ENCODE measurements around the gene OXCT1. TPM values are rescaled to one million over a fixed set of nuclear protein-coding genes. Genes with fewer than 3 reads are reported as not detected.

OXCT1 gene
- polyA plus RNA-seq, 2 of the 4 experiments (the other 2 are of a cell fraction): 2.6 to 3.0 TPM

DNA sequence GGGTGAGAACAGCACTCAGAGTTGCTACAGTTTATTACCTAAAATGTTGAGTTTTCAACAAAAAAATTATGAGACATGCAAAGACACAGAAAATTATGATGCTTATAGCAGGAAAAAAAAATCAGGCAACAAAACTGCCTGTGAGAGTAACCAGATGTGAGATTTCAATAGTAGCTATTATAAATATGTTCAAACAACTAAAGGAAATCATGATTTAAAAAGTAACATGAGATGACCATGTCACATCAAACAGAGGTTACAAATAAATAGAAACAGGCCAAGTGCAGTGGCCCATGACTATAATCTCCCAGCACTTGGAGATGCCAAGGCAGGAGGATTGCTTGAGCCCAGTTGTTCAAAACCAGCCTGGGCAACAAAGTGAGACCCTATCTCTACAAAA, 21.8 kb upstream of the OXCT1 start:
- no peaks in the 10 kb centered on the region for H3K9me3 ChIP-seq
- ATAC-seq: no peak
- CTCF ChIA-PET: no interaction called here
- no peaks in the 10 kb centered on the region for H3K4me1 ChIP-seq
- POLR2A ChIA-PET: no interaction called here
- no peak overlapping the region for H3K4me2 ChIP-seq
- H3K4me3 ChIP-seq: no peak overlapping the region
- TF ChIP-seq BHLHE40 (IDR thresholded peaks at IDR 0.05; ENCODE audit: low read depth, low read length) (no peak), NR3C1 (IDR thresholded peaks at IDR 0.05) (no peak), NFE2L2 (conservative IDR thresholded peaks at IDR 0.05; ENCODE audit: low read length) (no peak), CBX2 (IDR thresholded peaks at IDR 0.05; ENCODE audit: borderline replicate concordance, low read depth) (no peak), ZFP36 (IDR thresholded peaks at IDR 0.05; ENCODE audit: borderline replicate concordance, partially characterized antibody) (no peak), POLR2AphosphoS2 (conservative IDR thresholded peaks at IDR 0.05; ENCODE audit: low read length) (no peak), ZSCAN20 (CRISPR knock-in tag; IDR thresholded peaks at IDR 0.05) (no peak), RNF2 (IDR thresholded peaks at IDR 0.05; ENCODE audit: borderline replicate concordance, low read depth) (no peak), HEYL (CRISPR knock-in tag; IDR thresholded peaks at IDR 0.05) (no peak), HOXA7 (CRISPR knock-in tag; IDR thresholded peaks at IDR 0.05) (no peak), CEBPB (IDR thresholded peaks at IDR 0.05) (no peak), MYC (IDR thresholded peaks at IDR 0.05; ENCODE audit: borderline replicate concordance, low read length) (no peak), ESRRA (IDR thresholded peaks at IDR 0.05; ENCODE audit: borderline replicate concordance, low read length) (no peak), ZNF302 (CRISPR knock-in tag; IDR thresholded peaks at IDR 0.05) (no peak), RFX5 (IDR thresholded peaks at IDR 0.05) (no peak), EHMT2 (IDR thresholded peaks at IDR 0.05; ENCODE audit: low read depth) (no peak)
- TF ChIP-seq, protein P1, sequence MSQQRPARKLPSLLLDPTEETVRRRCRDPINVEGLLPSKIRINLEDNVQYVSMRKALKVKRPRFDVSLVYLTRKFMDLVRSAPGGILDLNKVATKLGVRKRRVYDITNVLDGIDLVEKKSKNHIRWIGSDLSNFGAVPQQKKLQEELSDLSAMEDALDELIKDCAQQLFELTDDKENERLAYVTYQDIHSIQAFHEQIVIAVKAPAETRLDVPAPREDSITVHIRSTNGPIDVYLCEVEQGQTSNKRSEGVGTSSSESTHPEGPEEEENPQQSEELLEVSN (IDR thresholded peaks at IDR 0.05; ENCODE audit: borderline replicate concordance, low read depth): no peak
- TF ChIP-seq, protein P2, sequence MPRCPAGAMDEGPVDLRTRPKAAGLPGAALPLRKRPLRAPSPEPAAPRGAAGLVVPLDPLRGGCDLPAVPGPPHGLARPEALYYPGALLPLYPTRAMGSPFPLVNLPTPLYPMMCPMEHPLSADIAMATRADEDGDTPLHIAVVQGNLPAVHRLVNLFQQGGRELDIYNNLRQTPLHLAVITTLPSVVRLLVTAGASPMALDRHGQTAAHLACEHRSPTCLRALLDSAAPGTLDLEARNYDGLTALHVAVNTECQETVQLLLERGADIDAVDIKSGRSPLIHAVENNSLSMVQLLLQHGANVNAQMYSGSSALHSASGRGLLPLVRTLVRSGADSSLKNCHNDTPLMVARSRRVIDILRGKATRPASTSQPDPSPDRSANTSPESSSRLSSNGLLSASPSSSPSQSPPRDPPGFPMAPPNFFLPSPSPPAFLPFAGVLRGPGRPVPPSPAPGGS (IDR thresholded peaks at IDR 0.05): no peak
- DNase-seq (ENCODE audit: low read depth in 1 of 2, low spot score in 1 of 2): no peak
- no peak overlapping the region for H3K27ac ChIP-seq
- no peak for FAIRE-seq

DNA sequence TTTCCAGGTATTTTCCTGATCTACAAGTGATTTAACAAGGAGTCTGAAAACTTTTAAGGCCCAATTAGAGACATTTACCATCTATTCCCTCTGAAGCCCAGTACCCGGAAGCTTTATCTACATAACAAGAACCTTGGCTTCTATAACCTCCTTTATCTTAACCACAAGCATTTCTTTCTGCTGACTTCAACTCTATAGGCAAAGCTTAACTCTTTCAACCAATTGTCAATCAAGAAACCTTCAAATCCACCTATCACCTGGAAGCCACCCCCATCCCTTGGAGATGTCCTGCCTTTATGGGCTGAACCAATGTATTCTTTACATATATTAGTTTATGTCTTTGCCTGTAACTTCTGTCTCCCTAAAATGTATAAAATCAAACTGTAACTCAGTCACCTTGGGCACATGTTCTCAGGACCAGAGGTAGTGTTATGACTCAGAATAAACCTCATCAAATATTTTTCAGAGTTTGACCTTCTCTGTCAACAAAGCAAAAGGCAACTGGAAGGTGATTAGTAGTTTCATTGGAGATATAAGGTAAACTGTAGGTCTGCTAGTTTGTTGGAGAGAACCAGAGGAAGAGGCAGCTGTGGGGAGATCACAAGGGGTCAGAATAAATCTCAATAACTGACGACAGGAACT, 21.0 kb upstream of the OXCT1 start:
- H3K4me3 ChIP-seq: no peak overlapping the region
- ATAC-seq (no peak), DNase-seq (ENCODE audit: low read depth in 1 of 2, low spot score in 1 of 2) (no peak), FAIRE-seq (no peak)
- 47% methylated on average over 2 of the region's 2 CpGs for WGBS (ENCODE audit: missing lambda C conversion rate)
- H3K4me1 ChIP-seq: no peaks in the 10 kb centered on the region
- ChIA-PET CTCF (no interaction called here), POLR2A (no interaction called here)
- H3K9me3 ChIP-seq: no peaks in the 10 kb centered on the region
- no peak overlapping the region for H3K4me2 ChIP-seq
- H3K27ac ChIP-seq: no peak overlapping the region
- TF ChIP-seq ZFP36 (IDR thresholded peaks at IDR 0.05; ENCODE audit: borderline replicate concordance, partially characterized antibody): no peak
- TF ChIP-seq CHD2 (IDR thresholded peaks at IDR 0.05; ENCODE audit: low read length, partially characterized antibody): no peak
- TF ChIP-seq, protein P3, sequence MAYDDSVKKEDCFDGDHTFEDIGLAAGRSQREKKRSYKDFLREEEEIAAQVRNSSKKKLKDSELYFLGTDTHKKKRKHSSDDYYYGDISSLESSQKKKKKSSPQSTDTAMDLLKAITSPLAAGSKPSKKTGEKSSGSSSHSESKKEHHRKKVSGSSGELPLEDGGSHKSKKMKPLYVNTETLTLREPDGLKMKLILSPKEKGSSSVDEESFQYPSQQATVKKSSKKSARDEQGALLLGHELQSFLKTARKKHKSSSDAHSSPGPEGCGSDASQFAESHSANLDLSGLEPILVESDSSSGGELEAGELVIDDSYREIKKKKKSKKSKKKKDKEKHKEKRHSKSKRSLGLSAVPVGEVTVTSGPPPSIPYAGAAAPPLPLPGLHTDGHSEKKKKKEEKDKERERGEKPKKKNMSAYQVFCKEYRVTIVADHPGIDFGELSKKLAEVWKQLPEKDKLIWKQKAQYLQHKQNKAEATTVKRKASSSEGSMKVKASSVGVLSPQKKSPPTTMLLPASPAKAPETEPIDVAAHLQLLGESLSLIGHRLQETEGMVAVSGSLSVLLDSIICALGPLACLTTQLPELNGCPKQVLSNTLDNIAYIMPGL (CRISPR knock-in tag; IDR thresholded peaks at IDR 0.05; ENCODE audit: borderline replicate concordance): no peak
- TF ChIP-seq MAZ (IDR thresholded peaks at IDR 0.05; ENCODE audit: borderline replicate concordance, low read depth, low read length): no peak

DNA sequence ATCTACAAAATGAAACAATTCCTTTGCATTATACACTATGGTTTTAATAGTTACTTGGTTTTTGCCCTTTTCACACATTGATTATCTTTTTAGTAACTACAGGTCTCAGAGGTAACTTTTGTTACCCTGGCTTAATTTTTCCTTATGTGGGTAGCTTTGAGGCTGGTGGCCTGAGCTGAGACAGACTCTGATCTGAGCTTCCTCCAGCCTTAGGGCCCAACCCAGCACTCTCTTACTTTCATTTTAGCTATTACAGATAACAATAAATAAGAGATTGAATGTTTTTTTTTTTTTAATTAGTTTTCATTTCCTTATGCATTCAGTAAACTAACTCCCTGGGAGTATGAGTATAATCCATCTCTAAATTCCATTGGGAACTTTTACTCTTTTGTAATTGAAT, 15.1 kb upstream of the OXCT1 start:
- Histone ChIP-seq H3K4me3 (no peak overlapping the region), H3K9me3 (no peaks in the 10 kb centered on the region), H3K27ac (no peak overlapping the region), H3K4me1 (0 out of 3 replicates have a peak, but pooled peaks cover 4% of the 10 kb centered on the region), H3K4me2 (no peak overlapping the region)
- TF ChIP-seq CHD2 (IDR thresholded peaks at IDR 0.05; ENCODE audit: low read length, partially characterized antibody) (no peak), ZSCAN20 (CRISPR knock-in tag; IDR thresholded peaks at IDR 0.05) (no peak), EHF (CRISPR knock-in tag; IDR thresholded peaks at IDR 0.05) (no peak), POLR2AphosphoS2 (conservative IDR thresholded peaks at IDR 0.05; ENCODE audit: low read length) (no peak), CBX2 (IDR thresholded peaks at IDR 0.05; ENCODE audit: borderline replicate concordance, low read depth) (no peak), ZNF302 (CRISPR knock-in tag; IDR thresholded peaks at IDR 0.05) (no peak), POLR2A (IDR thresholded peaks at IDR 0.05; ENCODE audit: low read length) (no peak), HOXB5 (CRISPR knock-in tag; IDR thresholded peaks at IDR 0.05) (no peak), FOSL2 (IDR thresholded peaks at IDR 0.05) (no peak), FOSL2 (CRISPR knock-in tag; IDR thresholded peaks at IDR 0.05) (no peak), JUN (IDR thresholded peaks at IDR 0.05) (no peak)
- TF ChIP-seq, protein P4, sequence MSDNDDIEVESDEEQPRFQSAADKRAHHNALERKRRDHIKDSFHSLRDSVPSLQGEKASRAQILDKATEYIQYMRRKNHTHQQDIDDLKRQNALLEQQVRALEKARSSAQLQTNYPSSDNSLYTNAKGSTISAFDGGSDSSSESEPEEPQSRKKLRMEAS (IDR thresholded peaks at IDR 0.05): no peak
- TF ChIP-seq, protein P1 (IDR thresholded peaks at IDR 0.05; ENCODE audit: borderline replicate concordance, low read depth): no peak
- TF ChIP-seq, protein P5, sequence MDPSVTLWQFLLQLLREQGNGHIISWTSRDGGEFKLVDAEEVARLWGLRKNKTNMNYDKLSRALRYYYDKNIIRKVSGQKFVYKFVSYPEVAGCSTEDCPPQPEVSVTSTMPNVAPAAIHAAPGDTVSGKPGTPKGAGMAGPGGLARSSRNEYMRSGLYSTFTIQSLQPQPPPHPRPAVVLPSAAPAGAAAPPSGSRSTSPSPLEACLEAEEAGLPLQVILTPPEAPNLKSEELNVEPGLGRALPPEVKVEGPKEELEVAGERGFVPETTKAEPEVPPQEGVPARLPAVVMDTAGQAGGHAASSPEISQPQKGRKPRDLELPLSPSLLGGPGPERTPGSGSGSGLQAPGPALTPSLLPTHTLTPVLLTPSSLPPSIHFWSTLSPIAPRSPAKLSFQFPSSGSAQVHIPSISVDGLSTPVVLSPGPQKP (IDR thresholded peaks at IDR 0.05; ENCODE audit: low read depth, low read length): no peak
- POLR2A ChIA-PET: no interaction called here
- DNase-seq (ENCODE audit: low read depth in 1 of 2, low spot score in 1 of 2): no peak
- CTCF ChIA-PET: interaction anchor here (0.5 kb wide), 1 partner anchor 120 kb away, joined by 5 read pairs; no protein-coding TSS in a partner anchor
- no peak for FAIRE-seq
- ATAC-seq: no peak
